NOMO-1 (cell line): ENCODE results near the gene HCLS1.
"Not testable (repeated sequence)": the region's sequence is repeated elsewhere in the genome, so short reads cannot be mapped to it uniquely, and the experiment has no call there.

ENCODE experiments used
- DNase-seq, 2 experiments: peaks; one replicate each; lab custom pipeline; 2025; ENCODE audit not compliant: unreplicated experiment in 2 of 2; lab: John Stamatoyannopoulos, UW

The HCLS1 gene, protein sequence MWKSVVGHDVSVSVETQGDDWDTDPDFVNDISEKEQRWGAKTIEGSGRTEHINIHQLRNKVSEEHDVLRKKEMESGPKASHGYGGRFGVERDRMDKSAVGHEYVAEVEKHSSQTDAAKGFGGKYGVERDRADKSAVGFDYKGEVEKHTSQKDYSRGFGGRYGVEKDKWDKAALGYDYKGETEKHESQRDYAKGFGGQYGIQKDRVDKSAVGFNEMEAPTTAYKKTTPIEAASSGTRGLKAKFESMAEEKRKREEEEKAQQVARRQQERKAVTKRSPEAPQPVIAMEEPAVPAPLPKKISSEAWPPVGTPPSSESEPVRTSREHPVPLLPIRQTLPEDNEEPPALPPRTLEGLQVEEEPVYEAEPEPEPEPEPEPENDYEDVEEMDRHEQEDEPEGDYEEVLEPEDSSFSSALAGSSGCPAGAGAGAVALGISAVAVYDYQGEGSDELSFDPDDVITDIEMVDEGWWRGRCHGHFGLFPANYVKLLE

DNA sequence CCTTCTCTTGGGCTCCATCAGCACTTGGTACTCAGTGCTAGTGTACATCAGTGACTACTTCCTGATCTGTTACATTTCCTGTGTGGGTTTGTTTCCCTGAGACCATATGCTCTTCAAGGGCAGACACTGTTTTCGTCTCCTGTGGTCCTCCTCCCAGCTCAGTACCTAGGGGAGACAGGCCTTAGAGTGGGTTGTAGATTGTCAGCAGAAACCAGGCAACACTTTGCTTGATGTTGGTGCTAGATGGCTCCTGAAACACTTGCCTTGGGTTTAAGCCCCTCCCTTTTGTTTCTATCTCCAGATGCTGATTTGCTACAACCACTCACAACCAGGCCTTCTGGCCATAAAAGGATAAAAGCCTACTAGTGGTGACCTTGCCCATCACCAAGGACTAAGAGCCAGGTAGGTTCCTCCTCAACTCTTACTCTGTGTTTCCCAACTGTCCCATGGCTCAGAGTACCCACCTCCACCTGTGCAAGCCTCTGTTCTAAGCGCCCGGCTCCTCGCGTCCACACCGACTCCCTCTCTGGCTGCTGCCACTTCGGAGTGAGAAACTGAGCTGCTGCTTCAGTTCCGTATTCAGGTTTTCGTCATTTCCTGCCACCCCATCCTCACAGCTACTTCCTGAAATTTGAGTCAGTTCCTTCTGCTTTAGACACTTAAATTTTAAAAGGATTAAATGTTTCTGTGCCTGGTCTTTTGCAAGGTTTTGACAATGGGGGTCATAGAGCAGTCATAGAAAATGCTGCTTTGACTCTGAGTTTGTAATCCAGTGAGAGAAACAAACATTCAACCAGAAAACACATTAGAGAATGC is at the start of gene HCLS1:
TSS of gene HCLS1 (minus strand) at position 548 of the 816 bp plus-strand sequence. CDS start 2,556 bp downstream, outside the sequence.
- DNase-seq = peak; percentile 93 to 97

DNA sequence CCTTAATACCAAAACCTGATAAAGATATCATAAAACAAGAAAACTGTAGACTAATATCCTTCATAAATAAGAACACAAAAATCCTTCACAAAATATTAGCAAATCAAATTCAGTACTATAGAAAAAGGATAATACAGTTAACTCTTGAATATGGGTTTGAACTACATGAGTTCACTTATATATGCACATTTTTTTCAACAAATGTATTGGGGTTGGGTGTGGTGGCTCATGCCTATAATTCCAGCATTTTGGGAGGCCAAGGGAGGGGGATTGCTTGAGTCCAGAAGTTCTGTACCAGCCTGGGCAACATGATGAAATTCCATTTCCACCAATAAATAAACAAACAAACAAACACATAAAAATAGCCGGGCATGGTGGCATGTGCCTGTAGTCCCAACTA is 49.6 kb upstream of the HCLS1 start:
- DNase-seq = no peak

DNA sequence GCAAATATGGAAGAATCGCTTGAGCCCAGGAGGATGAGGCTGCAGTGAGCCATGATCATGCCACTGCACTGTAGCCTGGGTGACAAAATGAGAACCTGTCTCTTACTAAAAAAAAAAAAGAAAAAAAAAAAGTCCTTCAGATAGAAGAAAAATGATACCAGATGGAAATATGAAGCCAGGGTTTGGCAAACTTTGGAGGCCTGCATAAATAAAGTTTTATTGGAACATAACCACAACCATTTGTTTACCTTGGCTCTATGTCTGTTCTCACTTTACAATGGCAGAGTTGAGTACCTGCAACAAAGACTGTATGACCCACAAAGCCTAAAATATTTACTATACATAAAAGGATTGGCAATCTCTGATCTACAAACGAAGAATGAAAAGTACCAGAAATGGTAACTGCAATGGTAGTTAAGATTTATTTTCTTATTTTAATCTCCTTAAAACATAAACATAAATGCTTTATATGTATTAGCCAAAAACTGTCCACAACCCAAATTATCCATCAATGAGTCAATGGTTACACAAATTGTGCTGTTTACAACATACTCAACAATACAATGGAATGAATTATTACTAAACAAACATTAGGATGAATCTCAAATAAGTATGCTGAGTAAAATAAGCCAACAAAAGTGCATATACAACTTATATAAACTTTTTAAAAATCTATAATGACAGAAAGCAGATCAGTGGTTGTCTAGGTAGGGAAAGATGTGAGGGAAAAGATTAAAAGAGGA is 47.0 kb upstream of the HCLS1 start:
- no peak for DNase-seq

DNA sequence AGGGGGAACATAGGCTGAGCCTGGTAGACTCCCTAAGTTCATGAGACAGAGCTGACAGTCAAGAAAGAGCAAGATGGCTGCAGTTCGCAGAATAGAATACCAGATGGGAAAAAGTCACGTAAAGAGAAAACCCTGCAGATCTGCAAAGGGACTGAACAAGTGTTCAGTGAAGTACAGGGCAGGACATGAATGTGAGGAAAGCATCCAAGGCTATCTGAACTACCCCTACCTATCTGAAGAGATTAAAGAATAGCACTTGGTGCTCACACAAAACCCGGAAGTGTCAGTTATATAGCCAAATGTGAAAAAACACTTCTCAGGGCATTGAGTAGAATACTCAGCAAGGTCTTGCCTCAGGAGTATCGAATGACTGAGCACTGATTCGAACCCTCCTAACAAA is 44.8 kb upstream of the HCLS1 start:
- no peak for DNase-seq

DNA sequence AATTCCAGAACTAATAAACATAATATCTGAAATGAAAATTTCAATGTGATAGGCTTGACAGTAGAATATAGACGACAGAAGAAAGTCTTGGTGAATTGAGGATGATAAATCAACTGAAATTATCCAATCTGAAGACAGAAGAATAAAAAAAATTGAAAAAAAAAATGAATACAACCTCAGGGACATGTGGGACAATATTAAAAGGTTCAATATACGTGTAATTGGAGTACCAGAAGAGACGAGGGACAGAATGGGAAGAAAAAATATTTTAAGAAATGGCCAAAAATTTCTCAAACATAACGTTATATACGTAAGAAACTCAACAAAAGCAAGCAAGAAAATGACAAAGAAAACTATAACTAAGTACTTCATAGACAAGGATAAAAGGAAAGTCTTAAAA is 43.3 kb upstream of the HCLS1 start:
- no peak for DNase-seq

DNA sequence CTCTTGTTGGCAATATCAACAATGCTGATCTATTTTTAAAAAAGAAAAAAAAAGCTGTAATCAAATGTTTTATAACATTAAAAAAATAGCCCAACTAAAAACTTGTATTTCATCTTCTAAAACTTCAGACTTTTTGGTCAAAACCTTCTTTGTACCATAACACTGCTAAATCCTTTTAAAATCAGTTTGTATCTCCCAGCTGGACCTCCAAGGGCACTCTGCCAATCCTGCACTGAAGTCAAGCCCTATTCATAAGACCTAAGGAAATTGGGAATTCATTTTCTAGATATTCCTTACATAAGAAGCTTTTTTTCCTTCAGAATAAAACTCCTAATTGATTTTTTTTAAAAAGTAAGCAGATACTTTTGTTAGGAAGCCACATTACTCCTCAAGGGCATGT is 38.2 kb upstream of the HCLS1 start:
- no peak for DNase-seq

DNA sequence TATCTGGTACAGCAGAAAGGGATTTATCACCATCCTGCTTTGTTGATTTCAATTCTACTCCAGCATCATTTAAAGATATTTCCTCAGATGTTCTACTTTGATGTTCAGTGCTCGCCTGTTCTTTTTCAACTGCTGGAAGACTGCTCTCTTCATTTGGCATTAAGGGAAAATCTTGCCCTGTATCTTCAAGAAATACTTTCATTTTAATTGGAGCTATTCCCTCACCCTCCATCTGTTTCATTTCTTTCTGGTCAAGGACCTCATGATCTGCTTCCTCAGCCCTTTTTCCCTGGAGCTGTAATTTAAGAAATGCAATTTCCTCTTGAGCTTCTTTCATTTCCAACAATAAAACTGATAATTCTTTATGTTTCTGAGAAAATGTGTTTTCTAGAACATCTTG is 37.8 kb upstream of the HCLS1 start:
- DNase-seq = no peak

DNA sequence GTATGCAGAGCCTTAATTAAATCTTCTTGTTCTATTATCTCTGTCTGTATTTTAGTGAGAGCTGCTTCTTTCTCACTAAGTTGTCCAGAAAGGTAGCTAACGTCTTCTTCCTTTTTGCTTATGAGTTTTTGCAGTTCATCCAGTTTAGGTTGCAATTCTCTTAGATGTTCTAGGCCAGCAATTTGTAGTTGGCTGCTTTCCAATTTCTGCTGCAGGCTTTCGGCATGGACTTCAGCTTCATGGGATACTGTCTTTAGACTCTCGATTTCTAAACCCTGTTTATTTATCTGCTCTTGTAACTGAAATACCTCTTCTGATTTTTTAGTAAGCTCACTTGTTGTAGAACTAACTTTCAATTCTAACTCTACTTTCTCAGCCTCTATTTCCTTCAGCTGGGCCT is 35.5 kb upstream of the HCLS1 start:
- no peak for DNase-seq

DNA sequence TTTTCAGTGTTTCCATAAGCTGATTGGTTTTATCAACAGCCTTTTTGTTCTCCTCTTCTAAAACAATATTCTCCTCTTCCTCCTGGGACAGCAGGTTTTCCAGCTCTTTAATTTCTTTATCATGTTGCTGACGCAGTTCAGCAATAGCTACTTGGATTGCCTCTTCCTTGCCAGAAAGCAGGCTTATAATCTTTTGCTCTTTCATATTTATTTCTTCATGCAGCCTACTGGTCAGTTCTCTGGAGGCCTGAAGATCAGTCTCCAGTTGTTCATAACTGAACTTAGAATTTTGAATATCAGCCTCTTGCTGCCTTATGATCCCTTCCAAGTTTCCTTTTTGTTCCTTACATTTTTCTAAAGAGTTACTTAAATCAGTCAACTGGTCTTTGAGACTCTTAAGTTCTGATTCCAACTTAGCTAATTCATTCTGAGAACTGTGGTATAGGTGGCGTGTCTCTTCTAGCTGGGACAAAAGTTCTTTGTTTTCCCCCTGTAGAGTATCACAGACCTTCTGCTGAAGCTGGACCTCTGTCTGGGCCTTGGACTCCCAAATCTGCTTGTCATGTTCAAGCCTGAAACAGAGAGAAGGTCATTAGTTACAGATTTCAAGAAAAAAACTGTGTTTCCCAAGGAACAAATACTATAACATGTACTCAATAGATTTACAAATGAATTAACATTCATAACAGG is 31.5 kb upstream of the HCLS1 start:
- no peak for DNase-seq

DNA sequence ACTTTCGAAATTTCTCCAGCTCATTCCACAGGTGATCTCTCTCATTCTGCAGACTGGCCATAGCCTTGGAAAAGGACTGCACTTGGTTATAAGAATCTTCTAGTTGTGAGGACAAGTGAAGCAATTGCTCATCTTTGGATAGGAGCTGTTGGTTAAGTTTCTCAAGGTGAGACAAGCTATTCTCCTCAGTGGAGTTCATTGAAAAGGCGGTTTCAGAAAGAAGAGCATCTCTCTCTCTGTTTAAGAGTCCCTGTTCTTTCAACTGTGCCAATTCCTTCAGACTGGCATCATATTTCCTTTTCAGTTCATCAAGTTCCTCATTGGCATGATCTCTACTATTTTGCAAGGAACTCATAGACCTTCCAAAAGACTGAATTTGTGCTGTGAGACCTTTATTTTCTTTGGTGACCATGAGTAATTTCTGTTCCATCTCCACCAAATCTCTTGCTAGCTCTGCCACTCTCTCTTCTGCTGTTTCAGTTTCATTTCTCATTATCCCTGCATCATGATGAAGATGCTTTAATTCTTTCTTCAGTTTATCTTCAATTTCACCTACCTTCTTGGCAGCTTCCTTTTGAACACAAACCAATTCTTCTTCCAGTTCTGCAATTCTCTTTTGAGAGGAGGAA is 30.2 kb upstream of the HCLS1 start:
- peak in 1 of 2 experiments; percentile 4 for DNase-seq

DNA sequence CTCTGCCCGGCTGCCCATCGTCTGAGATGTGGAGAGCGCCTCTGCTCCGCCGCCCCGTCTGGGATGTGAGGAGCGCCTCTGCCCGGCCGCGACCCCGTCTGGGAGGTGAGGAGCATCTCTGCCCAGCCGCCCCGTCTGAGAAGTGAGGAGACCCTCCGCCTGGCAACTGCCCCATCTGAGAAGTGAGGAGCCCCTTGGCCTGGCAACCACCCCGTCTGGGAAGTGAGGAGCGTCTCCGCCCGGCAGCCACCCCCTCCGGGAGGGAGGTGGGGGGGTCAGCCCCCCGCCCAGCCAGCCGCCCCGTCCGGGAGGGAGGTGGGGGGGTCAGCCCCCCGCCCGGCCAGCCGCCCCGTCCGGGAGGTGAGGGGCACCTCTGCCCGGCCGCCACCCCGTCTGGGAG is 28.0 kb upstream of the HCLS1 start:
- DNase-seq = not testable (repeated sequence)

DNA sequence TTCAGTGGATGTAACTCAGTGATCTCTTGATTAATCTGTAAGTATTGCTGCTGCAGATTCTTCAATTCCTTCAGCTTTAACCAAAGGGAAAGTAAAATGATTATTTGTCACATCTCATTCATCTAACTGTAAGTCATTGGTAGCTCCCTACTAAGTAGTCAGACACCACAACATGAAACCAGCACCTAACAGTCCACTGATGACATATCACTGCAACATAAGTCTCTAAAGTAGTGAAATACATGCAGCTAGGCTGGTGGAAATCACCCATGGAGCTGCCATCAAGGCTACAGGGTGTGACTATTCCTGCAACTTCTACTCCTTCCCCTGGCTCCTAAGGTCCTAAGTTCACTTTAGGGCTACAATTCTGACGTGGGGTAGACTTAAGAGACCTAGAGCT is 21.1 kb upstream of the HCLS1 start:
- DNase-seq = no peak

DNA sequence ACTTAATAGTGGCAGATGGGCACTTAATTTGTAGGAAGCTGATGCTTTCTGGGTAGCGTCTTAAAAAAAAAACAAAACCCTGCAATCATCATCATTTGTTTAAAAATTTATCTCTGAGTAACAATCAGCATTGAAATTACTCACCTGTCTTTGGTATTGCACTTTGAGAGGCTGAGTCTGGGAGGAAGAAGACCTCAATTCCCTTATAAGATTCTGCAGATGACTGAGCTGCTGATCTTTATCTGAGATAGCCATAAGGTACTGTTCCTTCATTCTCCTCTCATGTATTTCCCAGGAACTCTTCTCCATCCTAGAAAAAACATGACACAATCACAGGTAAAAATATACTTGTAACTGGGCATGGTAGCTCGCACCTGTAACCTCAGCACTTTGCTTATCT is 16.4 kb upstream of the HCLS1 start:
- DNase-seq = no peak

DNA sequence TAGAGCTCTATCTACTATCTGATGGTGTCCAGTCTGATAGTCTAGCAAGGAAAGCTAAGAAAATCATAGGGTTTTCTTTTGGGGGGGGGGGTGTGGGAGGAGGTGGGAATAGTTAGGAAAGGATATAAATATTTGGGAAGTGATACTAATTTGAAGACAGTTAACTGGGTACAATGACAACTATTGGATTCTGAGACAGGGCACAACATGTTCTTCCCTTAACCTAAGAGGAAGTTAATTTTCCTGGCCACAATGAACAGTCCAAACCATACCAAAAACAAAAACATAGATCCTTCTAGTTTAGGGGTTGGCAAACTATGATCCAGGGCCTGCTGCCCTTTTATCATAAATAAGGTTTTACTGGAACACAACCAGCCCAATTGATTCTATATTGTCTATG is 10.0 kb upstream of the HCLS1 start:
- DNase-seq = peak in 1 of 2 experiments; percentile 24

DNA sequence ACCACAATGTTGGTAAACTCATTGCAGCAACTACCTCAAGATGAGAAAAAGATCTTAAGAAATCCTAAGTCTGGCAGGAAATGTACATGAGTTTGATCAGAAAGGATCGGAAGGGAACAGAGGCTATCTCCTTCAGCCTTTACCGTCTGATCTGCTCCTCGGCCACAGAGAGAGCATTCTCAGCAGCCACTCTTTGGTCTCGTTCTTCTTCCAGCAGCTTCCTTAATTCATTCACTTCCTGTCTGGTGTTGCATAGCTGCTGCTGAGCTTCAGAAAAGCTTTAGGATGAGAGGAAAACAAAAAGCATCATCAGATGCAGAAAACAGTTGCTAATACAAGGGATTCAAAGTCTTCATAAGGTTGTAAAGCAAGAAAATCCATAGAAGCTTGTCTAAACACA is 6.6 kb upstream of the HCLS1 start:
- peak; percentile 12 to 56 for DNase-seq

DNA sequence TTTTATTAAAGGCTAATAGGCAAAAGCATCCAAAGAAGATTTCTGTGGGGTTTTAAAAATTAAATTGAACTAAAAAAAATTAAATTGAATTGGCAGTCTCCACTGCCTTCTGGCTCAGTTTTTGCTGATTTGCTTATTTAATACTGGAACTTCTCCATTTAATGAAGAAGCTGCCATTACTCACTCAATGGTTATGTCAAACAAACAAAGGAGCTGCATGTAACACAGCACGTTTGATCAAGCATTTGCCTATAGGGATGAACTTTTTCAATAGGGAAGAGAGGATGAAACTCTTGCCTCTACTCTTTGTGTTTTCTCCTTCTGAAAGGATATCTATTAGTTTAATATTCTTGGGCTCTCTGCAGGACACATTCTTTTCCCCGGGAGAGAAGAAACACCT is 4.8 kb upstream of the HCLS1 start:
- no peak for DNase-seq

DNA sequence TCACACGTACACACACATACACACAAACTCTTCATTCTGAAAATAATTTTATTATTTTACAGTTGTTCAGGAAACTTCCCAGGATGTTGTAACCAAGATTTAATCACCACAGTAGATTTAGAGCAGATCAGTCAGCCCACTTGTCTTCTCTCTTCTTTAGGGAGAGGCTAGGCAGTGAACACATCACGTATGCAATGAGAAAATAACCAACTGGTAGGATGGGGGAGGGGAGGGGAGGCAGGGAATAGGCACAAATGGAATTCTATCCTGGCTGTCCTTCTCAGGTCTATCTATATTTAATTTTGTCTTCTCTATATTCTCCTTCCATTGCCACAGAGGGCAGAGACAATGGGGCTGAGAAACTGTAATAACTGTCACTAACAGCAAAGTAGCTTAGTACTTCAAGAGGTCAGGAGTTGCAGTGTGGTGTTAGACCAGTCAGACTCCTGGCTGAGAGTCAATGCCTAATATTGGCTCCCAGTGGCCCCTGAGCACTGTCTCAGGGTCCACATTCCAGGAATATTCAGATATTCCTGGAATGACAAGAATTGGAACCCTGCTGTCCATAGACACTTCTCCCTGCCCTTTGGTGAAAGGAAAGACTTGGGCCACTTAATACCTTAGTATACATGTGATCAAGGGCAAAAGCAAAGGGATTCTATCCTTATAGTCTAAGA is 2.6 kb upstream of the HCLS1 start:
- no peak for DNase-seq

DNA sequence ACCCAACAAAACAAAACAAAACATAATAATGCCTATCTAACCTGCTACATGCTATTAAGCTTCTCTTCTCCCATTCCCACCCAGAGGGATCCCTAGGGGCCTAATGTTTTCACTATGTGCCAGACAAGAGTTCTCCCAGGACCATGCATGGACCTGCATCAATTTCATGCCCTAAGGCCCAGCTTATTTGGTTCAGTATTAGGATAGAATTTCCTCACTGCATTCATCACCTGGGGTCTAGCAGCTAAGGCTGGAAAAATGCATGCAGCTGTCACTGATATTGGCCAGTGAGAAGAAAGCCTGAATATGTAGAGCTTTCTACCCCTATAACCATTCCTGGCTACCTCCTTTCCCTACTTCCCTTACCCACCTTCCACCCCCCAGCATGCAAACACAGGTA is 2.0 kb upstream of the HCLS1 start:
- no peak for DNase-seq

DNA sequence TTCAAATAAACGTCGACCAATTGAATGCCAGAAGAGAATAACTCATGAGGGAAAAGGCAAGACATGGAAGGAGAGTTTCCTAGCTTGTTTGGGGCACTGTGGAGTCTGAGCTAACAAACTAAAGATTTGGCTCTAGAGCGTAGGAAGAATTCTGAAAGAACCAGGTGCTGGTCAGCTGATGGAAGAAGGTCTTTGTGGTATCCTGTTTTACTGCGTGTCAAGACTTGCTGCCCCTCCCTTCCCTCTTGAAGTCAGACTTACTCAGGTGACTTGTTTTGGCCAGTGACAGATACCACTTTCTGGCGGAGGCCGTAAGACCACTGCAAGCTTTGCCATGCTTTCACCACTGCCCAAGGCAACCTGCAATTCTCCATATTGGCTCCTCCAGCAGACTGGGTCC is 673 bp upstream of the HCLS1 start:
- no peak for DNase-seq

DNA sequence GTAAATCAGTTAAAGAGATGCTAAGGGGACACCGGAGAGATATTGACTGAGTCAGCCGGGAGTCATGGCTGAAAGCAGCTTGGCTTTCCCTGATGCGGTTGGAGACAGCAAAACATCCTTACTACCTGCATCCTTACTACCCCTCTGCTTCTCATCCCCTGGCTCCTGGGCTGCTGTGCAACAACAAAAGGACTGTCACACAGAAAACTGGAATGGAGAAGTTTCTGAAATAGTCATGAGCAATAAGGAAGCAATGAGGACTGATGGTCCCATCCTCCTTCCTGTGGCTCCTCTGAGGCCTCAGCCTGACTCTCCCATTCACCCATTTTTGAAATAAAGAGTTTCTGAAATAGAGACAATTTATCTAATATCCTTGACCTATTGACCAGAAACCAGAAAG is 1.1 kb downstream of the HCLS1 start:
- DNase-seq = peak in 1 of 2 experiments; percentile 10
